T-cell (primary cell): ENCODE results near the gene ZNF521. TPM values are rescaled to one million over a fixed set of nuclear protein-coding genes. Genes with fewer than 3 reads are reported as not detected.

ENCODE experiments used
- ATAC-seq, 4 experiments: fragments of 200-7000 bp in 3 of 4; fragments of 150-1000 bp in 1 of 4; cut with Tn5 transposase; replicated peaks in 1 of 4; 1 replicate in 3 of 4; 2 replicates in 1 of 4; pipeline ENCODE4 v1.10.0; 2021; ENCODE audit warnings: moderate library complexity in 3 of 4, mild to moderate bottlenecking in 2 of 4, moderate number of reproducible peaks in 1 of 4
- CTCF ChIA-PET, 2 donors: fragments of 300-600 bp; sonication (Branson Sonifier 250); formaldehyde crosslinking; loops; one replicate each; lab custom pipeline; 2022; ENCODE audit warnings: antibody characterized with exemption in 2 of 2; lab: Charles Lee
- POLR2A ChIA-PET, 2 donors: fragments of 300-600 bp; sonication (Branson Sonifier 250); formaldehyde crosslinking; loops; one replicate each; lab custom pipeline; 2022; ENCODE audit warnings: antibody characterized with exemption in 2 of 2; lab: Charles Lee
- DNase-seq, 35 experiments: peaks; one replicate each; pipeline versions ENCODE4 v3.0.0 to v3.0.0-alpha.2; 2013 to 2023
- H3K27ac ChIP-seq: one replicate; pipeline ENCODE4 v1.5.1; 2013; ENCODE audit warnings: low read length
- H3K27me3 ChIP-seq, 2 experiments: replicated peaks in 1 of 2; 1 replicate in 1 of 2; 2 replicates in 1 of 2; pipeline versions ENCODE4 v1.6.1 to v1.7.0; 2013; ENCODE audit warnings: low read length in 1 of 2, mixed read lengths in 1 of 2; ENCODE audit not compliant: control insufficient read depth in 2 of 2, insufficient read depth in 2 of 2; ENCODE audit errors: extremely low read depth in 1 of 2
- H3K36me3 ChIP-seq, 2 donors: 1 replicate in 1 of 2; 2 replicates in 1 of 2; pipeline versions ENCODE4 v1.6.1 to v1.7.0; 2013; ENCODE audit warnings: low read length in 1 of 2; ENCODE audit not compliant: control insufficient read depth in 2 of 2, insufficient read depth in 1 of 2; ENCODE audit errors: extremely low read depth in 1 of 2
- H3K4me1 ChIP-seq, 2 experiments: 1 replicate in 1 of 2; 2 replicates in 1 of 2; pipeline versions ENCODE4 v1.6.1 to v1.7.0; 2013; ENCODE audit warnings: low read length in 2 of 2, mixed read lengths in 1 of 2; ENCODE audit not compliant: insufficient read depth in 2 of 2, control insufficient read depth in 1 of 2; ENCODE audit errors: extremely low read depth in 1 of 2
- H3K4me3 ChIP-seq, 2 donors: 1 replicate in 1 of 2; 2 replicates in 1 of 2; pipeline versions ENCODE4 v1.5.1 to v1.7.0; 2013; ENCODE audit warnings: mild to moderate bottlenecking in 2 of 2, low read length in 1 of 2, moderate library complexity in 1 of 2; ENCODE audit not compliant: control insufficient read depth in 1 of 2; ENCODE audit errors: extremely low read depth in 1 of 2
- H3K9me3 ChIP-seq: 2 replicates; pipeline ENCODE4 v1.7.0; 2013
- H3K27ac Mint-ChIP-seq, 2 donors: one replicate each; pipeline ENCODE4 v1.8.0; 2020 to 2021; ENCODE audit warnings: mild to moderate bottlenecking in 2 of 2, mixed read lengths in 2 of 2
- H3K27me3 Mint-ChIP-seq, 2 donors: one replicate each; pipeline ENCODE4 v1.8.0; 2021 to 2022; ENCODE audit warnings: mixed read lengths in 2 of 2
- H3K36me3 Mint-ChIP-seq: one replicate; pipeline ENCODE4 v1.8.0; 2021; ENCODE audit warnings: mixed read lengths
- H3K4me1 Mint-ChIP-seq, 3 donors: one replicate each; pipeline ENCODE4 v1.8.0; 2020 to 2022; ENCODE audit warnings: mixed read lengths in 3 of 3, mild to moderate bottlenecking in 1 of 3
- H3K4me3 Mint-ChIP-seq, 3 donors: one replicate each; pipeline ENCODE4 v1.8.0; 2020 to 2022; ENCODE audit warnings: mild to moderate bottlenecking in 3 of 3, mixed read lengths in 3 of 3, moderate library complexity in 3 of 3
- H3K9me3 Mint-ChIP-seq, 3 donors: one replicate each; pipeline ENCODE4 v1.8.0; 2020 to 2022; ENCODE audit warnings: mixed read lengths in 3 of 3
- WGBS: methylation state at CpG from one replicate; pipeline ENCODE4 v1.1.5; 2013; ENCODE audit warnings: missing lambda C conversion rate; ENCODE audit not compliant: insufficient coverage; 5-methylcytosine and 5-hydroxymethylcytosine counted together
- total RNA-seq, 35 experiments: library from RNA in 6 of 35; stranded (reverse) in 6 of 35; fragments of 120-200 nt in 1 of 35; gene quantifications; one replicate each; pipeline versions ENCODE4 v1.2.1 to v1.2.4 and lab custom pipeline; 2013 to 2026

The ZNF521 gene
- total RNA-seq, 5 donors from 2014 or later (not counting 1 experiment from before 2014, with no cell fraction given): 0.30 to 2.3 (median 1.4) TPM

- ChIA-PET POLR2A (no interaction called here), CTCF (interaction anchor here in 1 of 2 donors (0.7 kb wide), 1 partner anchor 881 kb away, joined by 3 read pairs; no protein-coding TSS in a partner anchor)
- no peak overlapping the region for H3K4me3 ChIP-seq
- no peak overlapping the region for H3K27ac Mint-ChIP-seq
- DNase-seq: no peak
- 92% methylated on average over 2 of the region's 4 CpGs for WGBS
- no peak overlapping the region for H3K27ac ChIP-seq
- H3K36me3 Mint-ChIP-seq: no peaks in the 10 kb centered on the region
- H3K4me1 ChIP-seq: no peaks in the 10 kb centered on the region
- H3K27me3 Mint-ChIP-seq: peaks cover 0 to 7% of the 10 kb centered on the region in 2 donors
- no peaks in the 10 kb centered on the region for H3K27me3 ChIP-seq
- ATAC-seq: no peak
- H3K9me3 ChIP-seq: no peaks in the 10 kb centered on the region
- no peak overlapping the region for H3K4me3 Mint-ChIP-seq
- no peaks in the 10 kb centered on the region for H3K36me3 ChIP-seq
- H3K9me3 Mint-ChIP-seq: no peaks in the 10 kb centered on the region
- no peaks in the 10 kb centered on the region for H3K4me1 Mint-ChIP-seq
Measured at GRCh38 chr18:25137197-25137472, 214.8 kb downstream of the ZNF521 start.

GRCh38 chr18:25136416-25137196 is 215.4 kb downstream of the ZNF521 start:
- H3K4me1 Mint-ChIP-seq: no peaks in the 10 kb centered on the region
- no peaks in the 10 kb centered on the region for H3K9me3 ChIP-seq
- no peak for ATAC-seq
- peaks cover 0 to 7% of the 10 kb centered on the region in 2 donors for H3K27me3 Mint-ChIP-seq
- no peaks in the 10 kb centered on the region for H3K36me3 Mint-ChIP-seq
- H3K4me3 ChIP-seq: no peak overlapping the region
- ChIA-PET CTCF (interaction anchor here (0.7 to 1.0 kb wide), 2 partner anchors 13 to 881 kb away, joined by 3 to 5 read pairs; no protein-coding TSS in a partner anchor), POLR2A (no interaction called here)
- H3K9me3 Mint-ChIP-seq: peaks cover 0 to 2% (median 0%) of the 10 kb centered on the region in 3 donors
- no peak overlapping the region for H3K27ac ChIP-seq
- no peak overlapping the region for H3K27ac Mint-ChIP-seq
- no peaks in the 10 kb centered on the region for H3K27me3 ChIP-seq
- no peaks in the 10 kb centered on the region for H3K36me3 ChIP-seq
- WGBS: no CpG with 5 or more reads among the region's 9 CpGs
- H3K4me3 Mint-ChIP-seq: no peak overlapping the region
- no peaks in the 10 kb centered on the region for H3K4me1 ChIP-seq
- no peak for DNase-seq

GRCh38 chr18:25134861-25135260 is 217.1 kb downstream of the ZNF521 start:
- no CpG with 5 or more reads among the region's 2 CpGs for WGBS
- no peak overlapping the region for H3K27ac Mint-ChIP-seq
- H3K4me3 Mint-ChIP-seq: no peak overlapping the region
- DNase-seq (no peak), ATAC-seq (no peak)
- Histone ChIP-seq H3K9me3 (no peaks in the 10 kb centered on the region), H3K4me1 (no peaks in the 10 kb centered on the region), H3K27ac (no peak overlapping the region), H3K4me3 (no peak overlapping the region), H3K27me3 (no peaks in the 10 kb centered on the region), H3K36me3 (no peaks in the 10 kb centered on the region)
- POLR2A ChIA-PET: no interaction called here
- H3K4me1 Mint-ChIP-seq: no peaks in the 10 kb centered on the region
- H3K9me3 Mint-ChIP-seq: peaks cover 0 to 5% (median 4%) of the 10 kb centered on the region in 3 donors
- CTCF ChIA-PET: no interaction called here
- no peaks in the 10 kb centered on the region for H3K36me3 Mint-ChIP-seq
- H3K27me3 Mint-ChIP-seq: peaks cover 0 to 3% of the 10 kb centered on the region in 2 donors

GRCh38 chr18:25133879-25134278 is 218.1 kb downstream of the ZNF521 start:
- no peaks in the 10 kb centered on the region for H3K4me1 Mint-ChIP-seq
- ChIA-PET CTCF (no interaction called here), POLR2A (no interaction called here)
- no peaks in the 10 kb centered on the region for H3K36me3 ChIP-seq
- H3K27ac ChIP-seq: no peak overlapping the region
- no peak overlapping the region for H3K4me3 ChIP-seq
- ATAC-seq (no peak), DNase-seq (no peak)
- H3K27me3 ChIP-seq: no peaks in the 10 kb centered on the region
- H3K36me3 Mint-ChIP-seq: no peaks in the 10 kb centered on the region
- H3K4me3 Mint-ChIP-seq: no peak overlapping the region
- H3K9me3 Mint-ChIP-seq: peaks cover 0 to 5% (median 4%) of the 10 kb centered on the region in 3 donors
- 54% methylated on average over 2 of the region's 2 CpGs for WGBS
- no peaks in the 10 kb centered on the region for H3K9me3 ChIP-seq
- H3K27me3 Mint-ChIP-seq: peaks cover 0 to 3% of the 10 kb centered on the region in 2 donors
- H3K4me1 ChIP-seq: no peaks in the 10 kb centered on the region
- no peak overlapping the region for H3K27ac Mint-ChIP-seq

- Mint-ChIP-seq H3K4me3 (no peak overlapping the region), H3K27ac (no peak overlapping the region), H3K4me1 (no peaks in the 10 kb centered on the region), H3K9me3 (peaks cover 0 to 5% (median 4%) of the 10 kb centered on the region in 3 donors), H3K27me3 (peaks cover 0 to 3% of the 10 kb centered on the region in 2 donors), H3K36me3 (no peaks in the 10 kb centered on the region)
- DNase-seq (no peak), ATAC-seq (no peak)
- H3K36me3 ChIP-seq: no peaks in the 10 kb centered on the region
- no peak overlapping the region for H3K27ac ChIP-seq
- H3K9me3 ChIP-seq: no peaks in the 10 kb centered on the region
- H3K4me3 ChIP-seq: no peak overlapping the region
- 94% methylated on average over 6 of the region's 10 CpGs for WGBS
- no peaks in the 10 kb centered on the region for H3K27me3 ChIP-seq
- ChIA-PET CTCF (no interaction called here), POLR2A (interaction anchor here in 1 of 2 donors (0.6 kb wide), 1 partner anchor 90 kb away, joined by 4 read pairs; no protein-coding TSS in a partner anchor)
- no peaks in the 10 kb centered on the region for H3K4me1 ChIP-seq
Measured at GRCh38 chr18:25132786-25133496, 219.0 kb downstream of the ZNF521 start.

- POLR2A ChIA-PET: no interaction called here
- Histone ChIP-seq H3K4me3 (no peak overlapping the region), H3K4me1 (no peaks in the 10 kb centered on the region), H3K27me3 (no peaks in the 10 kb centered on the region), H3K27ac (no peak overlapping the region), H3K9me3 (no peaks in the 10 kb centered on the region), H3K36me3 (no peaks in the 10 kb centered on the region)
- Mint-ChIP-seq H3K27me3 (peaks cover 0 to 3% of the 10 kb centered on the region in 2 donors), H3K36me3 (no peaks in the 10 kb centered on the region), H3K9me3 (peaks cover 0 to 4% (median 4%) of the 10 kb centered on the region in 3 donors), H3K27ac (no peak overlapping the region), H3K4me1 (no peaks in the 10 kb centered on the region), H3K4me3 (no peak overlapping the region)
- no peak for ATAC-seq
- no CpG with 5 or more reads among the region's 1 CpG for WGBS
- no peak for DNase-seq
- CTCF ChIA-PET: no interaction called here
Measured at GRCh38 chr18:25126751-25127150, 225.2 kb downstream of the ZNF521 start.
